Nephron progenitor cell (in vitro differentiated cells): ENCODE results near the gene LYPD3.

Experiments
- DNase-seq: peaks from one replicate; pipeline ENCODE4 v3.0.0; 2021
- H3K27ac Mint-ChIP-seq: 2 replicates; pipeline ENCODE4 v1.8.0; 2021; ENCODE audit warnings: mild to moderate bottlenecking, moderate library complexity, mixed read lengths
- H3K27me3 Mint-ChIP-seq: 2 replicates; pipeline ENCODE4 v1.8.0; 2021; ENCODE audit warnings: mild to moderate bottlenecking, low read depth, mixed read lengths; ENCODE audit not compliant: poor library complexity
- H3K36me3 Mint-ChIP-seq: 2 replicates; pipeline ENCODE4 v1.8.0; 2021; ENCODE audit warnings: low read depth, mixed read lengths
- H3K4me1 Mint-ChIP-seq: 2 replicates; pipeline ENCODE4 v1.8.0; 2021; ENCODE audit warnings: mixed read lengths
- H3K4me3 Mint-ChIP-seq: 2 replicates; pipeline ENCODE4 v1.8.0; 2021; ENCODE audit warnings: mild to moderate bottlenecking, moderate library complexity, mixed read lengths
- H3K9me3 Mint-ChIP-seq: 2 replicates; pipeline ENCODE4 v1.8.0; 2021; ENCODE audit warnings: mild to moderate bottlenecking, moderate library complexity, mixed read lengths
- CTCF ChIP-seq: fragments of 200-600 bp; sonication (generic); IDR thresholded peaks from 2 replicates; pipeline ENCODE4 v1.5.0; 2021; ENCODE audit warnings: antibody characterized with exemption

The LYPD3 gene

GRCh38 chr19:43505941-43506340 is 40.5 kb upstream of the LYPD3 start:
- no peak for TF ChIP-seq CTCF
- Mint-ChIP-seq H3K36me3 (peaks cover 32% of the 10 kb centered on the region), H3K4me3 (no peak overlapping the region), H3K27ac (no peak overlapping the region), H3K9me3 (no peaks in the 10 kb centered on the region), H3K27me3 (peaks cover 47% of the 10 kb centered on the region), H3K4me1 (peaks cover 30% of the 10 kb centered on the region)
- no peak for DNase-seq

- H3K9me3 Mint-ChIP-seq, result no peaks in the 10 kb centered on the region
- DNase-seq, result no peak
- peak overlapping the region; percentile 39 for H3K4me3 Mint-ChIP-seq
- peaks cover 55% of the 10 kb centered on the region for H3K27me3 Mint-ChIP-seq
- peaks cover 29% of the 10 kb centered on the region for H3K36me3 Mint-ChIP-seq
- no peak for TF ChIP-seq CTCF
- peaks cover 34% of the 10 kb centered on the region for H3K4me1 Mint-ChIP-seq
- H3K27ac Mint-ChIP-seq, result no peak overlapping the region
Observed at GRCh38 chr19:43505186-43505456, 39.7 kb upstream of the LYPD3 start.

- Mint-ChIP-seq H3K4me3 (peak within 1 kb of the TSS; percentile 92), H3K27me3 (peaks cover 51% of the 10 kb centered on the region), H3K9me3 (no peaks in the 10 kb centered on the region), H3K36me3 (peaks cover 24% of the 10 kb centered on the region), H3K4me1 (peaks cover 35% of the 10 kb centered on the region), H3K27ac (peak within 1 kb of the TSS; percentile 97)
- TF ChIP-seq CTCF, result no peak
- peak; percentile 53 for DNase-seq
Observed at GRCh38 chr19:43504426-43505185, 39.2 kb upstream of the LYPD3 start, which contains the start of gene PHLDB3. PHLDB3 (minus strand) TSS chr19:43504746; CDS start chr19:43504118, 628 bp downstream.

- Mint-ChIP-seq H3K4me3 (peak overlapping the region; percentile 92), H3K27ac (peak overlapping the region; percentile 97), H3K27me3 (peaks cover 50% of the 10 kb centered on the region), H3K9me3 (no peaks in the 10 kb centered on the region), H3K4me1 (peaks cover 43% of the 10 kb centered on the region), H3K36me3 (peaks cover 27% of the 10 kb centered on the region)
- TF ChIP-seq CTCF, result no peak
- peak; percentile 100 for DNase-seq
Observed at GRCh38 chr19:43503501-43504425, 38.4 kb upstream of the LYPD3 start.

GRCh38 chr19:43502419-43502976 is 37.1 kb upstream of the LYPD3 start:
- Mint-ChIP-seq H3K4me1 (peaks cover 53% of the 10 kb centered on the region), H3K27me3 (peaks cover 50% of the 10 kb centered on the region), H3K9me3 (no peaks in the 10 kb centered on the region), H3K36me3 (peaks cover 24% of the 10 kb centered on the region), H3K4me3 (peak overlapping the region; percentile 92), H3K27ac (no peak overlapping the region)
- no peak for DNase-seq
- no peak for TF ChIP-seq CTCF
